ENCODE measurements around the gene ATOH8. TPM values are rescaled to one million over a fixed set of nuclear protein-coding genes. Genes with fewer than 3 reads are reported as not detected.
A peak's percentile ranks its signal among the peaks of the same experiment; 100 is the strongest.

The ATOH8 gene
- total and polyA plus RNA-seq, 2 experiments from 2014 or later, result 4.8 to 10.6 TPM

DNA sequence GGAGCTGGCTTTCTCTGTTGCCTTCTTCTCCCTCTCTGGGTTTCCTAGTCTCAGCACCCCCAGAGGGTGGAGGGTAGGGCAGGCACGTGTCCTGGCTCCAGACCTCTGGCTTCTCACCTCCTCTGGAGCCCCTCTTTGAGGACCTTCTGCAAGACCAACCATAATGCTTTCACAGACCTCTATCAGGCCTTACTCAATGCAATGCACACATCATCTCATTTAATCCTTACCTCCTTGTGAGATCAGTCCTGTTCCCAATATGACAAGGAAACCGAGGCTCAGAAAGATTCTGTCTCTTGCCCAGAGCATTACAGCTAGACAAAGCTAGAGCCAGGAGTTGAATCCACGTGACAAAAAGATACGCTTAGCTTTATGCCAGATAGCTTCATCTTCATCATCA, 8.2 kb downstream of the ATOH8 start:
- no peaks in the 10 kb centered on the region for H3K9me3 ChIP-seq (ENCODE audit: low read depth)
- no peaks in the 10 kb centered on the region for H3K27me3 ChIP-seq
- H3K4me3 ChIP-seq, result no peak overlapping the region
- no peaks in the 10 kb centered on the region for H3K36me3 ChIP-seq
- TF ChIP-seq, protein P1, sequence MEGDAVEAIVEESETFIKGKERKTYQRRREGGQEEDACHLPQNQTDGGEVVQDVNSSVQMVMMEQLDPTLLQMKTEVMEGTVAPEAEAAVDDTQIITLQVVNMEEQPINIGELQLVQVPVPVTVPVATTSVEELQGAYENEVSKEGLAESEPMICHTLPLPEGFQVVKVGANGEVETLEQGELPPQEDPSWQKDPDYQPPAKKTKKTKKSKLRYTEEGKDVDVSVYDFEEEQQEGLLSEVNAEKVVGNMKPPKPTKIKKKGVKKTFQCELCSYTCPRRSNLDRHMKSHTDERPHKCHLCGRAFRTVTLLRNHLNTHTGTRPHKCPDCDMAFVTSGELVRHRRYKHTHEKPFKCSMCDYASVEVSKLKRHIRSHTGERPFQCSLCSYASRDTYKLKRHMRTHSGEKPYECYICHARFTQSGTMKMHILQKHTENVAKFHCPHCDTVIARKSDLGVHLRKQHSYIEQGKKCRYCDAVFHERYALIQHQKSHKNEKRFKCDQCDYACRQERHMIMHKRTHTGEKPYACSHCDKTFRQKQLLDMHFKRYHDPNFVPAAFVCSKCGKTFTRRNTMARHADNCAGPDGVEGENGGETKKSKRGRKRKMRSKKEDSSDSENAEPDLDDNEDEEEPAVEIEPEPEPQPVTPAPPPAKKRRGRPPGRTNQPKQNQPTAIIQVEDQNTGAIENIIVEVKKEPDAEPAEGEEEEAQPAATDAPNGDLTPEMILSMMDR (IDR thresholded peaks at IDR 0.05; ENCODE audit: low read depth, low read length), result no peak
- DNase-seq (ENCODE audit: low read depth in 1 of 2, low spot score in 1 of 2), result no peak
- H3K27ac ChIP-seq, result no peak overlapping the region
- H3K4me1 ChIP-seq (ENCODE audit: low read depth), result peaks cover 25% of the 10 kb centered on the region

- H3K27ac ChIP-seq, result no peak overlapping the region
- H3K36me3 ChIP-seq, result no peaks in the 10 kb centered on the region
- no peaks in the 10 kb centered on the region for H3K27me3 ChIP-seq
- no peak for DNase-seq (ENCODE audit: low read depth in 1 of 2, low spot score in 1 of 2)
- H3K4me1 ChIP-seq (ENCODE audit: low read depth), result peaks cover 29% of the 10 kb centered on the region
- H3K9me3 ChIP-seq (ENCODE audit: low read depth), result no peaks in the 10 kb centered on the region
- TF ChIP-seq, protein P1 (IDR thresholded peaks at IDR 0.05; ENCODE audit: low read depth, low read length), result no peak
- no peak overlapping the region for H3K4me3 ChIP-seq
Observed at GRCh38 chr2:85763132-85763531, 9.3 kb downstream of the ATOH8 start.

GRCh38 chr2:85763831-85764230, 10.0 kb downstream of the ATOH8 start:
- DNase-seq (ENCODE audit: low read depth in 1 of 2, low spot score in 1 of 2), result no peak
- H3K27ac ChIP-seq, result no peak overlapping the region

GRCh38 chr2:85765081-85765731, 11.4 kb downstream of the ATOH8 start:
- peak in 1 of 2 donors; percentile 67 for DNase-seq (ENCODE audit: low read depth in 1 of 2, low spot score in 1 of 2)
- H3K27me3 ChIP-seq, result no peaks in the 10 kb centered on the region
- H3K4me1 ChIP-seq (ENCODE audit: low read depth), result peaks cover 49% of the 10 kb centered on the region
- peak overlapping the region; percentile 70 for H3K27ac ChIP-seq
- H3K36me3 ChIP-seq, result no peaks in the 10 kb centered on the region
- H3K4me3 ChIP-seq, result no peak overlapping the region
- H3K9me3 ChIP-seq (ENCODE audit: low read depth), result no peaks in the 10 kb centered on the region
- TF ChIP-seq, protein P1 (IDR thresholded peaks at IDR 0.05; ENCODE audit: low read depth, low read length), result no peak

More at GRCh38 chr2:85763831-85764230, 10.0 kb downstream of the ATOH8 start:
- peaks cover 36% of the 10 kb centered on the region for H3K4me1 ChIP-seq (ENCODE audit: low read depth)
- no peak overlapping the region for H3K4me3 ChIP-seq
- H3K27me3 ChIP-seq, result no peaks in the 10 kb centered on the region
- TF ChIP-seq, protein P1 (IDR thresholded peaks at IDR 0.05; ENCODE audit: low read depth, low read length), result no peak
- H3K36me3 ChIP-seq, result no peaks in the 10 kb centered on the region
- no peaks in the 10 kb centered on the region for H3K9me3 ChIP-seq (ENCODE audit: low read depth)

DNA sequence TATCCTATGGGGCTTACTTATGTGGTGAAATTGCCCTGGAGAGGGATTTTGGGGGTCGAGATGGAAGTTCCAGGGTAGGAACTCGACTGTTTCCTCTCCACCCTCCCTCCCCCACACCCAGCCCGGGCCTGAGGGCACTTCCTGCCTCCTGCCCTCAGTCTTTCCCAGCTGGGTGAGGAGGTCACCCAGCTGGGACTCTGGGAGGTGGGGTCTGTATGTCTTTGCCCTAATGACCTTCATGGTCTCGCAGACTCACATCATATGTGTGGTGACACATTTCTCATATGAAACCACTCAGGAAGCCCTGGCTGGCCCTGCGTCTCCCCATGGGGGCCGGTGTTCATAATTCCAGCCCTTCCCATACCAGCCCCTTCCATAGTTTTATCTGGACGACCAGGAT, 12.4 kb downstream of the ATOH8 start:
- Histone ChIP-seq H3K27me3 (no peaks in the 10 kb centered on the region), H3K4me3 (no peak overlapping the region), H3K4me1 (ENCODE audit: low read depth) (peaks cover 49% of the 10 kb centered on the region), H3K27ac (peak overlapping the region; percentile 70), H3K36me3 (no peaks in the 10 kb centered on the region), H3K9me3 (ENCODE audit: low read depth) (no peaks in the 10 kb centered on the region)
- TF ChIP-seq, protein P1 (IDR thresholded peaks at IDR 0.05; ENCODE audit: low read depth, low read length), result no peak
- DNase-seq (ENCODE audit: low read depth in 1 of 2, low spot score in 1 of 2), result no peak

Measured in cardiac muscle cell (in vitro differentiated cells and primary cell).